H1 (cell line): Measurements from ENCODE around the gene CAPG. TPM values are rescaled to one million over a fixed set of nuclear protein-coding genes. Genes with fewer than 3 reads are reported as not detected.

Experiments used
- CTCF ChIA-PET: fragments of 300-600 bp; sonication (Branson Sonifier 250); formaldehyde crosslinking; loops from one replicate; lab custom pipeline; 2021; ENCODE audit not compliant: partially characterized antibody; lab: Charles Lee
- POLR2A ChIA-PET: fragments of 300-600 bp; sonication (Branson Sonifier 250); formaldehyde crosslinking; loops from one replicate; lab custom pipeline; 2021; ENCODE audit warnings: inconsistent platforms; ENCODE audit not compliant: partially characterized antibody; lab: Charles Lee
- DNase-seq, 2 experiments: peaks; one replicate each; pipeline versions ENCODE4 v3.0.0 to v3.0.0-alpha.2; 2010 to 2022; ENCODE audit warnings: low spot score in 2 of 2, low read depth in 1 of 2, mixed read lengths in 1 of 2
- FAIRE-seq: peaks from 2 replicates; lab custom pipeline; 2011; peaks lifted over from hg19 to GRCh38; lab: Jason Lieb, UNC
- H2AFZ ChIP-seq: 2 replicates; pipeline ENCODE4 v1.8.1; 2012; ENCODE audit warnings: low read length, inconsistent platforms
- H2AK5ac ChIP-seq: 2 replicates; pipeline ENCODE4 v1.6.1; 2013; ENCODE audit warnings: low read depth, low read length
- H2BK120ac ChIP-seq: replicated peaks from 2 replicates; pipeline ENCODE3; 2013; ENCODE audit warnings: low read depth, low read length, inconsistent platforms
- H2BK12ac ChIP-seq: 2 replicates; pipeline ENCODE4 v1.6.1; 2013; ENCODE audit warnings: low read depth, low read length
- H2BK15ac ChIP-seq: 2 replicates; pipeline ENCODE4 v1.6.1; 2013; ENCODE audit warnings: low read length
- H2BK20ac ChIP-seq: 2 replicates; pipeline ENCODE4 v1.6.1; 2013; ENCODE audit warnings: low read length
- H2BK5ac ChIP-seq: 2 replicates; pipeline ENCODE4 v1.6.1; 2013; ENCODE audit warnings: low read depth, low read length
- H3K14ac ChIP-seq: 2 replicates; pipeline ENCODE4 v1.6.1; 2013; ENCODE audit warnings: inconsistent platforms; ENCODE audit not compliant: insufficient read length
- H3K18ac ChIP-seq: 2 replicates; pipeline ENCODE4 v1.6.1; 2013; ENCODE audit warnings: low read length; ENCODE audit errors: extremely low read depth
- H3K23ac ChIP-seq: 2 replicates; pipeline ENCODE4 v1.6.1; 2013; ENCODE audit warnings: inconsistent platforms; ENCODE audit not compliant: insufficient read length
- H3K23me2 ChIP-seq: 2 replicates; pipeline ENCODE4 v1.6.1; 2013; ENCODE audit warnings: low read depth, low read length
- H3K27ac ChIP-seq: 2 replicates; pipeline ENCODE4 v1.6.1; 2011; ENCODE audit warnings: low read depth, low read length, inconsistent platforms
- H3K27me3 ChIP-seq, 4 experiments: replicated peaks in 1 of 4; 1 replicate in 1 of 4; 2 replicates in 3 of 4; pipeline versions ENCODE4 v1.6.1 to v1.8.1; 2011 to 2013; ENCODE audit warnings: low read length in 3 of 4, mild to moderate bottlenecking in 3 of 4, inconsistent platforms in 2 of 4, mixed read lengths in 2 of 4, moderate library complexity in 1 of 4; ENCODE audit not compliant: control insufficient read depth in 3 of 4, insufficient read depth in 3 of 4; ENCODE audit errors: extremely low read depth in 1 of 4
- H3K36me3 ChIP-seq, 4 experiments: 2 replicates each; pipeline versions ENCODE4 v1.6.1 to v1.8.1; 2011 to 2013; ENCODE audit warnings: mild to moderate bottlenecking in 4 of 4, low read length in 3 of 4, moderate library complexity in 2 of 4, control low read depth in 1 of 4, inconsistent platforms in 1 of 4; ENCODE audit not compliant: insufficient read depth in 4 of 4, control insufficient read depth in 2 of 4
- H3K4ac ChIP-seq: replicated peaks from 2 replicates; pipeline ENCODE3; 2013; ENCODE audit warnings: low read length, low read depth, mixed read lengths, inconsistent platforms; ENCODE audit not compliant: insufficient read length
- H3K4me1 ChIP-seq, 4 experiments: replicated peaks in 1 of 4; 1 replicate in 1 of 4; 2 replicates in 3 of 4; pipeline versions ENCODE4 v1.6.1 to v1.8.1; 2011 to 2013; ENCODE audit warnings: low read length in 3 of 4, inconsistent platforms in 2 of 4, mixed read lengths in 1 of 4; ENCODE audit not compliant: insufficient read depth in 4 of 4, control insufficient read depth in 3 of 4
- H3K4me2 ChIP-seq, 2 experiments: 2 replicates each; pipeline versions ENCODE4 v1.6.1 to v1.8.1; 2011 to 2013; ENCODE audit warnings: low read depth in 2 of 2, low read length in 2 of 2, control low read depth in 1 of 2, inconsistent platforms in 1 of 2, mild to moderate bottlenecking in 1 of 2; ENCODE audit not compliant: insufficient read depth in 1 of 2
- H3K4me3 ChIP-seq, 4 experiments: fragments of 200-600, 300-600 bp in 1 of 4; sonication (generic), shearing (Covaris generic), sonication (Bioruptor Twin) in 1 of 4; 2 replicates each; pipeline versions ENCODE4 v1.5.1 to v1.8.1; 2011 to 2016; ENCODE audit warnings: low read length in 4 of 4, low read depth in 3 of 4, control low read depth in 2 of 4, inconsistent platforms in 2 of 4, mild to moderate bottlenecking in 2 of 4, mixed read lengths in 1 of 4, moderate library complexity in 1 of 4; ENCODE audit not compliant: insufficient read depth in 2 of 4; ENCODE audit errors: extremely low read depth in 1 of 4
- H3K56ac ChIP-seq: replicated peaks from 2 replicates; pipeline ENCODE3; 2013; ENCODE audit warnings: low read depth, mild to moderate bottlenecking, mixed read lengths, low read length, inconsistent platforms; ENCODE audit not compliant: insufficient read length
- H3K79me1 ChIP-seq: 2 replicates; pipeline ENCODE4 v1.6.1; 2013; ENCODE audit warnings: low read depth, low read length, control low read depth
- H3K79me2 ChIP-seq, 2 experiments: 2 replicates each; pipeline versions ENCODE4 v1.6.1 to v1.8.1; 2012 to 2013; ENCODE audit warnings: low read length in 2 of 2, mild to moderate bottlenecking in 2 of 2, inconsistent platforms in 1 of 2; ENCODE audit not compliant: insufficient read depth in 2 of 2, control insufficient read depth in 1 of 2
- H3K9ac ChIP-seq, 4 experiments: replicated peaks in 1 of 4; 1 replicate in 1 of 4; 2 replicates in 3 of 4; pipeline versions ENCODE4 v1.6.1 to v1.8.1; 2011 to 2013; ENCODE audit warnings: low read depth in 3 of 4, low read length in 3 of 4, control low read depth in 2 of 4, mild to moderate bottlenecking in 2 of 4, moderate library complexity in 2 of 4, inconsistent platforms in 1 of 4; ENCODE audit errors: extremely low read depth in 1 of 4
- H3K9me3 ChIP-seq, 2 experiments: 2 replicates each; pipeline versions ENCODE4 v1.6.1 to v1.8.1; 2012 to 2013; ENCODE audit warnings: mild to moderate bottlenecking in 2 of 2, moderate library complexity in 2 of 2, control low read depth in 1 of 2, inconsistent platforms in 1 of 2, low read depth in 1 of 2, low read length in 1 of 2, mixed read lengths in 1 of 2; ENCODE audit not compliant: insufficient read depth in 2 of 2
- H4K20me1 ChIP-seq, 2 experiments: replicated peaks in 1 of 2; 2 replicates each; pipeline versions ENCODE3 to v1.8.1; 2011 to 2013; ENCODE audit warnings: inconsistent platforms in 2 of 2, low read length in 2 of 2, mild to moderate bottlenecking in 1 of 2; ENCODE audit not compliant: insufficient read depth in 2 of 2, control insufficient read depth in 1 of 2
- H4K5ac ChIP-seq: 2 replicates; pipeline ENCODE4 v1.6.1; 2013; ENCODE audit warnings: low read length, low read depth, mixed read lengths, inconsistent platforms; ENCODE audit not compliant: insufficient read length
- H4K8ac ChIP-seq: 2 replicates; pipeline ENCODE4 v1.8.0; 2013; ENCODE audit warnings: mild to moderate bottlenecking, moderate library complexity, low read length, inconsistent platforms; ENCODE audit not compliant: insufficient read depth; ENCODE audit errors: extremely low read depth
- H4K91ac ChIP-seq: replicated peaks from 2 replicates; pipeline ENCODE3; 2013; ENCODE audit warnings: low read length, mixed read lengths, inconsistent platforms; ENCODE audit not compliant: insufficient read length
- CEBPB ChIP-seq: IDR thresholded peaks from 2 replicates; pipeline ENCODE4 v1.6.1; 2012; ENCODE audit warnings: low read depth, low read length
- EGR1 ChIP-seq: IDR thresholded peaks from 2 replicates; pipeline ENCODE4 v1.6.1; 2011; ENCODE audit warnings: low read depth, low read length, borderline replicate concordance
- FOSL1 ChIP-seq: IDR thresholded peaks from 2 replicates; pipeline ENCODE4 v1.6.1; 2011; ENCODE audit warnings: mild to moderate bottlenecking, low read depth, low read length, moderate library complexity; ENCODE audit not compliant: insufficient read depth
- GTF2F1 ChIP-seq: IDR thresholded peaks from 2 replicates; pipeline ENCODE4 v1.6.1; 2012; ENCODE audit warnings: low read depth, low read length, improper control_type of control experiment, borderline replicate concordance
- HDAC2 ChIP-seq, 2 experiments: fragments of 300-600 bp in 1 of 2; sonication (generic) in 1 of 2; IDR thresholded peaks; 2 replicates each; pipeline ENCODE4 v1.6.1; 2011 to 2012; ENCODE audit warnings: low read depth in 2 of 2, low read length in 2 of 2, mild to moderate bottlenecking in 2 of 2, moderate library complexity in 2 of 2, borderline replicate concordance in 1 of 2, inconsistent platforms in 1 of 2
- KDM1A ChIP-seq: fragments of 200-600, 300-600 bp; sonication (generic); IDR thresholded peaks from 2 replicates; pipeline ENCODE4 v1.7.1; 2016; ENCODE audit warnings: mild to moderate bottlenecking, low read length, borderline replicate concordance
- KDM4A ChIP-seq: IDR thresholded peaks from one replicate; pipeline ENCODE4 v1.7.1; 2012; ENCODE audit warnings: low read depth, mild to moderate bottlenecking, moderate library complexity, low read length, inconsistent platforms; ENCODE audit not compliant: severe bottlenecking
- SP1 ChIP-seq: IDR thresholded peaks from 2 replicates; pipeline ENCODE4 v1.6.1; 2011; ENCODE audit warnings: low read depth, low read length
- SP2 ChIP-seq: IDR thresholded peaks from 2 replicates; pipeline ENCODE4 v1.6.1; 2012; ENCODE audit warnings: mild to moderate bottlenecking, low read length, inconsistent platforms
- TBP ChIP-seq: IDR thresholded peaks from 2 replicates; pipeline ENCODE4 v1.6.1; 2011; ENCODE audit warnings: low read depth, low read length, improper control_type of control experiment
- YY1 ChIP-seq: IDR thresholded peaks from 2 replicates; pipeline ENCODE4 v1.6.1; 2011; ENCODE audit warnings: low read depth, mild to moderate bottlenecking, low read length
- ZNF274 ChIP-seq: IDR thresholded peaks from 2 replicates; pipeline ENCODE4 v1.7.0; 2012; ENCODE audit warnings: low read length, borderline replicate concordance; ENCODE audit errors: extremely low read depth
- WGBS, 2 experiments: shearing (Covaris generic) in 1 of 2; methylation state at CpG; one replicate each; pipeline versions ENCODE4 v1.1.6 to v1.1.7; 2013 to 2015; ENCODE audit warnings: low lambda C conversion rate in 2 of 2, mixed read lengths in 2 of 2, inconsistent platforms in 1 of 2, low coverage in 1 of 2, missing lambda C conversion rate in 1 of 2; ENCODE audit not compliant: insufficient replicate concordance in 2 of 2, insufficient coverage in 1 of 2, insufficient read length in 1 of 2; ENCODE audit errors: extremely low coverage in 1 of 2, missing lambda C conversion rate in 1 of 2; 5-methylcytosine and 5-hydroxymethylcytosine counted together
- polyA plus RNA-seq, 7 experiments: library from polyadenylated mRNA; depleted of rRNA in 3 of 7; stranded (reverse) in 5 of 7; unstranded in 2 of 7; fragments of >200 nt in 5 of 7; fragments of 200-250 nt in 2 of 7; gene quantifications; 1 replicate in 5 of 7; 2 replicates in 1 of 7; 4 replicates in 1 of 7; pipeline versions ENCODE4 v1.2.1 to v1.2.3, GENCODE V29; 2011 to 2013; ENCODE audit warnings: missing spikeins in 2 of 7, mixed read lengths in 2 of 7
- total RNA-seq: library from RNA; stranded (reverse); fragmentation: NEBNext Ultra II Directional; extraction: Animal tissue kit (Norgen Biotek cat#: 25700); gene quantifications from 2 replicates; pipeline ENCODE4 v1.2.1, GENCODE V29; 2021

Gene CAPG
- total and polyA plus RNA-seq, 2 of the 8 experiments (the other 6 are each of a cell fraction or from before 2014, with no cell fraction given) = 80.5 to 89.0 TPM

DNA sequence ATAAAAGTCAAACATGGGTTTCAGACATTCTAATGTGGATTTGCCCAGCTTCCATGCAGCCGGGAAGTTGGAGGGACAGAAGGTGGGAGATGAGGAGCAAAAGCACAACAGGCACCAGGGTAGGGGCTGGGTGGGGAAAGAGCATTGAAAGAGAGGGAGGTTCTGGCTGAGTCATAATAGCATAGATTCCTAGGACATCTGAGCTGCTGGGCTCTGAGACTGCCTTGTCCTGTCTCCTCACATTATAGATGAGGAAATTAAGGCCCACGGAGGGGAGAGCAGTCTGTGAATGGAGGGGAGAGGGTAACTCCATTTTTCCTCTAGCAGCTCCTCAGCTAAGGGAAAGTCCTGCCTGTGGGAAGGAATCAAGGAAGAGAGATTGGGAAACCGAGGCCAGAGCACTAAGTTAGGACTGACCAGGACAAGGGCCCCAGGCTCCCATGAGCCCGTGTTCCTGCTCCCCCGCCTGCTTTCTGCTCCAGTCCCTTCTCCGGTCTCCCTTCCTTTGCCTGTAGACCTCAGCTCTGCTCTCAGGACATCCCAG, 34.5 kb upstream of the CAPG start:
- 80% methylated on average over 6 of the region's 6 CpGs; no CpG with 5 or more reads in 1 of the 2 experiments for WGBS, 2 experiments
- Histone ChIP-seq H4K91ac (no peak overlapping the region), H3K9ac (no peak overlapping the region), H3K4me3 (no peak overlapping the region), H4K5ac (no peak overlapping the region), H4K20me1 (no peaks in the 10 kb centered on the region), H3K23me2 (no peaks in the 10 kb centered on the region), H3K4me2 (no peak overlapping the region), H3K56ac (no peak overlapping the region), H3K4me1 (peaks cover 0 to 5% (median 1%) of the 10 kb centered on the region in 4 experiments; a peak in 3 of 7 replicates), H4K8ac (no peak overlapping the region), H3K14ac (no peak overlapping the region), H3K4ac (no peak overlapping the region), H3K23ac (no peak overlapping the region), H2AFZ (no peak overlapping the region), H2BK12ac (0 out of 2 replicates have a peak overlapping the region, but pooled peaks have one; percentile 27), H3K36me3 (no peaks in the 10 kb centered on the region), H2BK5ac (no peak overlapping the region), H2BK120ac (no peak overlapping the region), H3K79me2 (no peaks in the 10 kb centered on the region), H2BK15ac (no peak overlapping the region), H3K79me1 (no peaks in the 10 kb centered on the region), H3K27me3 (no peaks in the 10 kb centered on the region), H3K18ac (no peak overlapping the region; the same call in 1 of the 2 replicates), H3K27ac (no peak overlapping the region), H3K9me3 (no peaks in the 10 kb centered on the region), H2BK20ac (no peak overlapping the region), H2AK5ac (no peak overlapping the region)
- DNase-seq (no peak), FAIRE-seq (no peak)
- POLR2A ChIA-PET = interaction anchor here (0.6 to 55.3 kb wide), 7 partner anchors 9 to 131 kb away, joined by 3 to 1889 read pairs (median 10); partner anchors contain the start of genes GGCX and MAT2A
- CTCF ChIA-PET = interaction anchor here (0.9 to 1.8 kb wide), 6 partner anchors 9 to 94 kb away, joined by 3 to 10 read pairs (median 4); partner anchors contain the start of gene MAT2A
- TF ChIP-seq HDAC2 (IDR thresholded peaks at IDR 0.05; ENCODE audit: borderline replicate concordance in 1 of 2, low read depth in 2 of 2, low read length in 2 of 2) (no peak), KDM1A (no peak), SP2 (no peak), FOSL1 (no peak), CEBPB (no peak), SP1 (no peak), ZNF274 (no peak), YY1 (no peak), TBP (no peak), GTF2F1 (no peak), KDM4A (no peak), EGR1 (no peak)
